H1 (cell line): ENCODE measurements around the gene STX11.

ENCODE experiments used
- BCL11A ChIP-seq, 2 experiments: IDR thresholded peaks; one replicate each; pipeline ENCODE4 v1.6.1; 2011; ENCODE audit warnings: low read depth in 2 of 2, low read length in 2 of 2, mild to moderate bottlenecking in 2 of 2
- CREB1 ChIP-seq: IDR thresholded peaks from 2 replicates; pipeline ENCODE4 v1.6.1; 2012; ENCODE audit warnings: inconsistent platforms
- POLR2A ChIP-seq, 2 experiments: IDR thresholded peaks; 1 replicate in 1 of 2; 2 replicates in 1 of 2; pipeline ENCODE4 v1.6.1; 2011; ENCODE audit warnings: low read depth in 2 of 2, low read length in 2 of 2, mild to moderate bottlenecking in 2 of 2; ENCODE audit errors: control extremely low read depth in 1 of 2

DNA sequence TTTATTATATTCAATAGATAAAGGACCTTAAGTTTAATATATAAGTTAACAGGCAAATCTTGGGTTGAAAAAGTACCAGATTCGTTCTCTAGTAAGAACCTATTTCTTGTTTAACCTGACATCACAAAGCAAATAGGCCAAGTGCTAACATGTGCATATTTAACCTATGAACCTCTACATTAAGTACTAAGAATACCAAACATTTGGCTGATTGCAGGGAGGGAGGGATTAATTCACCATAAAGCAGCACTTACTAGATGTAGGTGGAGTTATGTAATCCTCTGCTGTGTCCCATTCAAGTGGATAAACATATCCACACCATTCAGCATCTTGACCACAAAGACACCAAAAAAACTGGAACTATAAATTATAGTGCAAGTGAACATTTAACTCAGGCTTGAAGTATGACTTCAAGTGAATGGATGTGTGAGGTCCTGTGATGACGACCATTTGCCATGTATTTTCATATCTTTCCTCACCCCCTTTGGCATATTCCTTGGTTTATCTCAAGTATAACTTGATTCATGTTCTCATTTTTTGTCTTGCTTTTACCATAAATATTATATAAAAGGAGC, 10.2 kb downstream of the STX11 start:
- TF ChIP-seq POLR2A (IDR thresholded peaks at IDR 0.05; ENCODE audit: control extremely low read depth in 1 of 2, low read depth in 2 of 2, low read length in 2 of 2) (no peak), BCL11A (IDR thresholded peaks at IDR 0.05; ENCODE audit: low read depth in 2 of 2, low read length in 2 of 2) (no peak), CREB1 (no peak)
